Measurements from ENCODE around the gene WDR87.

Gene WDR87

DNA sequence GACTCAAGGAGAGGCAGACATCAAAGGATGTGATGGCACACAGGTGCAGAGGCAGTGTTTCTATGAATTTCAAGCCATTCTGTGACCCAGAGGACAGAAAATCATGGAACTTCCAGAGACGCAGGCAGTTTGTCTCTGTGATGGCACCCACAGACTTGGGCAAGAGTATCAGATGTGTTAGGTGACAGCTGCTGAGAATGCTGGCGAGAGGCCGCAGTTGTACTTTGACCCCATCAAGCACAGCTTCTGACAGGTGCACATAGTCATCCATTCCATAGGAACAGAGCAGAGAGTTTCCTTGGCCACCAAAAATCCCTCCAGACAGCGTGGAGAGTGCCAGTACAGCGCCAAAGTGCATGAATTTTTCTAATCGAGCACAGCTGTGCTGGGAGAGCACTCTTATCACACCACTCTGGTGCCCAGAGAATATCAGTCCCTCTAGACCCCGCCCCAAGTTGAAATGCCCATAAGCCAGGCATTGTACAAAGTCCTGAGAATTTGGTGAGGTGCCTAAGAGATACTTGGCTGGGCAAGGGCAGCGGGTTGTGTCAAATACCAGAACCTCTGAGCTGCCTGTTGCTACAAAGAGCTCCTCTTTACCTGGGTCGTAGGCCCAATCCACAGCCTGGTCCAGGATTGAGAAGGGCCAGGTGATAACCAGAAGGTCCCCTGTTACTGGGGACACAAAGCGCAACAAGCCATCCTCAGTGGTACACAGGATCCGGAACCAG is 12.4 kb downstream of the WDR87 start:
- TF ChIP-seq, protein P1, sequence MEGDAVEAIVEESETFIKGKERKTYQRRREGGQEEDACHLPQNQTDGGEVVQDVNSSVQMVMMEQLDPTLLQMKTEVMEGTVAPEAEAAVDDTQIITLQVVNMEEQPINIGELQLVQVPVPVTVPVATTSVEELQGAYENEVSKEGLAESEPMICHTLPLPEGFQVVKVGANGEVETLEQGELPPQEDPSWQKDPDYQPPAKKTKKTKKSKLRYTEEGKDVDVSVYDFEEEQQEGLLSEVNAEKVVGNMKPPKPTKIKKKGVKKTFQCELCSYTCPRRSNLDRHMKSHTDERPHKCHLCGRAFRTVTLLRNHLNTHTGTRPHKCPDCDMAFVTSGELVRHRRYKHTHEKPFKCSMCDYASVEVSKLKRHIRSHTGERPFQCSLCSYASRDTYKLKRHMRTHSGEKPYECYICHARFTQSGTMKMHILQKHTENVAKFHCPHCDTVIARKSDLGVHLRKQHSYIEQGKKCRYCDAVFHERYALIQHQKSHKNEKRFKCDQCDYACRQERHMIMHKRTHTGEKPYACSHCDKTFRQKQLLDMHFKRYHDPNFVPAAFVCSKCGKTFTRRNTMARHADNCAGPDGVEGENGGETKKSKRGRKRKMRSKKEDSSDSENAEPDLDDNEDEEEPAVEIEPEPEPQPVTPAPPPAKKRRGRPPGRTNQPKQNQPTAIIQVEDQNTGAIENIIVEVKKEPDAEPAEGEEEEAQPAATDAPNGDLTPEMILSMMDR (IDR thresholded peaks at IDR 0.05; ENCODE audit: control insufficient read depth, insufficient read depth, low read depth, low read length, missing control alignments), result no peak
- no peak for DNase-seq (ENCODE audit: low read depth)
- H3K4me3 ChIP-seq (ENCODE audit: control insufficient read depth, low read depth, low read length), result no peak overlapping the region

DNA sequence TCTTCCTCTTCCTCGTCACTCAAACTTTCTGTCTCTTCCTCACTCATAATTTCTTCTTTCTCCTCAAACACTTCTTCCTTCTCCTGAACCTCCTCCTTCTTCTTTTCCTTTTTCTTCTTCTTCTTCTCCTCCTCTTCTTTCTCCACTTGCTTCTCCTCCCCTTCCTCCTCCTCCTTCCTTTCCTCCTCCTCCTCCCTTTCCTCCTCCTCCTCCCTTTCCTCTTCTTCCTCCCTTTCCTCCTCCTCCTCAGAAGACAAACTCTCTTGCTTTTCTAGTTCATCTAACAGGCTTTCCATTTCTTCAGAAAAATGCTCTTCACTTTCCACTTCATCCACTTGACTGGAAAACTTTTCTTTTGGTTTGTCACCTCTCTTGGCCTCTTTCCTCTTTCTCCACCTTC is 19.8 kb downstream of the WDR87 start:
- H3K4me3 ChIP-seq (ENCODE audit: control insufficient read depth, low read depth, low read length), result no peak overlapping the region
- TF ChIP-seq, protein P1 (IDR thresholded peaks at IDR 0.05; ENCODE audit: control insufficient read depth, insufficient read depth, low read depth, low read length, missing control alignments), result no peak
- no peak for DNase-seq (ENCODE audit: low read depth)

DNA sequence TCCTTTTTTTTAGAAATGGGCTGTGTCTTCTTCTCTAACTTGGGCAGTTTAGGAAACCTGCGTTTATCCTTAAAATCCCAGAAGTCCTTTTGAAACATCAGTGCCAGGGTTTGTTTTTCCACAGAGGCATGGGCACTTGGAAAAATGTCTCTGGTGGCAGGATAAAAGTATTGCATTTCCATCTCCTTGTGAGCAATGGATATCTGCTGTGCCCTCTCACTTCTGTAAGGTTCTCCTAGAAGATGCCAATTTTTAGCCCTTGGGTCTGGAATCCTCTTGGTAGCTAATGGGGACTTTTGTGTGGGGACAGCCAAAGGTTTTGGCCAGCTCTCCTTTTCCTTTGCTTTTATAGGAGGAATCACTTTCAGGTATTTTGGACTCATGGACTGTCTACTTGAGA is 21.0 kb downstream of the WDR87 start:
- no peak overlapping the region for H3K4me3 ChIP-seq (ENCODE audit: control insufficient read depth, low read depth, low read length)
- TF ChIP-seq, protein P1 (IDR thresholded peaks at IDR 0.05; ENCODE audit: control insufficient read depth, insufficient read depth, low read depth, low read length, missing control alignments), result no peak
- DNase-seq (ENCODE audit: low read depth), result no peak

DNA sequence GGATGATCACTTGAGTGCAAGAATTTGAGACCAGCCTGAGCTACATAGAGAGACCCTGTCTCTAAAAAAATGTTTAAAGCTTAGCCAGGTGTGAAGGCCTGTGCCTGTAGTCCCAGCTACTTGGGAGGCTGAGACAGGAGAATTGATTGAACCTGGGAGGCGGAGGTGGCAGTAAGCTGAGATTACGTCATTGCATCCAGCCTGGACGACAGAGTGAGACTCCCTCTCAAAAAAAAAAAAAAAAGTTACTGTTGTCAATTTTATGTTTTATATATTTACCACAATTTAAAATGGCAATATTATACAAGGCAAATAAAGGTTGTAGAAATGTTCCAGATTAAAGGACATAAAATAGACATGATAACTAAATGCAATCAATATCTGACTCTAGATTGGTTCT is 29.2 kb downstream of the WDR87 start:
- TF ChIP-seq, protein P1 (IDR thresholded peaks at IDR 0.05; ENCODE audit: control insufficient read depth, insufficient read depth, low read depth, low read length, missing control alignments), result no peak

DNA sequence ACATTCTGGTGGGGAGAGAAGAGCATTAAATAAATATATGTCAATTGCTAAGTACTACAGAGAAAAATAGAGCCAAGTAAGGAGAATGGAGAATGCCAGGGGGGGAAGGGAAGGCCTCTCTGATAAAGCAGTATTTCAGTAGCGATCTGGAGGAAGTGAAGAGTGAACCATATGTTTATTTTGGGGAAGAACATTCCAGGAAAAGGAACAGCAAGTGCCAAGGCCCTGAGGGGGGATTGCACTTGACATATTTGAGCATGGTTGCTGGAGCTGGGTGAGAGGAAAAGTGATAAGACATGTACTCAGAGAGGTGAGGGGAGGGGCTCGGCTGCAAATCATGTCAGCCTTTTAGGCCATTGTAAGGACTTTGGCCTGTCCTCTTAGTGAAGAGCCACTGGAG is 30.4 kb downstream of the WDR87 start:
- no peak for DNase-seq (ENCODE audit: low read depth)
- TF ChIP-seq, protein P1 (IDR thresholded peaks at IDR 0.05; ENCODE audit: control insufficient read depth, insufficient read depth, low read depth, low read length, missing control alignments), result no peak
- no peak overlapping the region for H3K4me3 ChIP-seq (ENCODE audit: control insufficient read depth, low read depth, low read length)

More for the DNA sequence above, 29.2 kb downstream of the WDR87 start:
- no peak for DNase-seq (ENCODE audit: low read depth)
- H3K4me3 ChIP-seq (ENCODE audit: control insufficient read depth, low read depth, low read length), result no peak overlapping the region

DNA sequence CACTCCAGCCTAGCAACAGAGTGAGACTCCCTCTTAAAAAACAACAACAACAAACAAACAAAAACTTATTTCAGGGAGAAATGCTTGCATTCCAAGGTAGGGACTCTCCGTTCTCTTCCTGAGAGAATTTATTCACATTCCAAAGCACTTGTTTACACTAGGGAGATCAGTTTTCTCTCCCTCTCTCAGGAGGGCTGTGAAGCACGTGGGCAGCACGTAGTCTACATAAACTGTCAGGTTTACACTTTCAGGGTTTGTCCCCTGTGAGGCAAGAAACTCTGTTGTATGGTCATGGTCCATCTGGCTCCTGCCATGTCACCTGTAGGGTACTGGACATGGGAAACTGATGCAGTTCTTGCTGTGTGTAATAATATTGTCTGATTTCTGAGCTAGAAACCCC is 31.6 kb downstream of the WDR87 start:
- TF ChIP-seq, protein P1 (IDR thresholded peaks at IDR 0.05; ENCODE audit: control insufficient read depth, insufficient read depth, low read depth, low read length, missing control alignments), result no peak
- DNase-seq (ENCODE audit: low read depth), result no peak
- H3K4me3 ChIP-seq (ENCODE audit: control insufficient read depth, low read depth, low read length), result no peak overlapping the region
